Type B pancreatic cell (in vitro differentiated cells): ENCODE measurements around the gene PSIP1. TPM values are rescaled to one million over a fixed set of nuclear protein-coding genes. Genes with fewer than 3 reads are reported as not detected.
"Not testable (repeated sequence)": the region's sequence is repeated elsewhere in the genome, so short reads cannot be mapped to it uniquely, and the experiment has no call there.

Experiments
- DNase-seq: peaks from one replicate; pipeline ENCODE4 v3.0.0; 2021; ENCODE audit warnings: mixed read lengths; ENCODE audit not compliant: unreplicated experiment; ENCODE audit errors: extremely low spot score
- H3K27ac Mint-ChIP-seq: 2 replicates; pipeline ENCODE4 v1.8.0; 2021; ENCODE audit warnings: mild to moderate bottlenecking, mixed read lengths
- H3K27me3 Mint-ChIP-seq: 2 replicates; pipeline ENCODE4 v1.8.0; 2021; ENCODE audit warnings: mixed read lengths
- H3K36me3 Mint-ChIP-seq: 2 replicates; pipeline ENCODE4 v1.8.0; 2021; ENCODE audit warnings: mixed read lengths
- H3K4me1 Mint-ChIP-seq: one replicate; pipeline ENCODE4 v1.8.0; 2021; ENCODE audit warnings: mixed read lengths; ENCODE audit not compliant: unreplicated experiment
- H3K4me3 Mint-ChIP-seq: 2 replicates; pipeline ENCODE4 v1.8.0; 2021; ENCODE audit warnings: mild to moderate bottlenecking, mixed read lengths
- H3K9me3 Mint-ChIP-seq: 2 replicates; pipeline ENCODE4 v1.8.0; 2021; ENCODE audit warnings: mixed read lengths
- total RNA-seq: library from RNA; stranded (reverse); gene quantifications from 2 replicates; pipeline ENCODE4 v1.2.1, GENCODE V29; 2021; ENCODE audit warnings: low replicate concordance
- TF ChIP-seq, protein P1 (sequence below): fragments of 200-600 bp; sonication (generic); conservative IDR thresholded peaks from 2 replicates; pipeline ENCODE4 v1.5.0; 2021; ENCODE audit warnings: antibody characterized with exemption, mild to moderate bottlenecking

Gene PSIP1
- total RNA-seq, 1 donor from 2014 or later: 117 TPM

- Mint-ChIP-seq H3K9me3 (peaks cover 5% of the 10 kb centered on the region), H3K27ac (no peak overlapping the region), H3K4me3 (no peak overlapping the region), H3K4me1 (peaks cover 6% of the 10 kb centered on the region), H3K27me3 (no peaks in the 10 kb centered on the region), H3K36me3 (no peaks in the 10 kb centered on the region)
- TF ChIP-seq, protein P1, sequence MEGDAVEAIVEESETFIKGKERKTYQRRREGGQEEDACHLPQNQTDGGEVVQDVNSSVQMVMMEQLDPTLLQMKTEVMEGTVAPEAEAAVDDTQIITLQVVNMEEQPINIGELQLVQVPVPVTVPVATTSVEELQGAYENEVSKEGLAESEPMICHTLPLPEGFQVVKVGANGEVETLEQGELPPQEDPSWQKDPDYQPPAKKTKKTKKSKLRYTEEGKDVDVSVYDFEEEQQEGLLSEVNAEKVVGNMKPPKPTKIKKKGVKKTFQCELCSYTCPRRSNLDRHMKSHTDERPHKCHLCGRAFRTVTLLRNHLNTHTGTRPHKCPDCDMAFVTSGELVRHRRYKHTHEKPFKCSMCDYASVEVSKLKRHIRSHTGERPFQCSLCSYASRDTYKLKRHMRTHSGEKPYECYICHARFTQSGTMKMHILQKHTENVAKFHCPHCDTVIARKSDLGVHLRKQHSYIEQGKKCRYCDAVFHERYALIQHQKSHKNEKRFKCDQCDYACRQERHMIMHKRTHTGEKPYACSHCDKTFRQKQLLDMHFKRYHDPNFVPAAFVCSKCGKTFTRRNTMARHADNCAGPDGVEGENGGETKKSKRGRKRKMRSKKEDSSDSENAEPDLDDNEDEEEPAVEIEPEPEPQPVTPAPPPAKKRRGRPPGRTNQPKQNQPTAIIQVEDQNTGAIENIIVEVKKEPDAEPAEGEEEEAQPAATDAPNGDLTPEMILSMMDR: no peak
- DNase-seq: no peak
Observed at GRCh38 chr9:15542624-15543023, 31.9 kb upstream of the PSIP1 start.

- Mint-ChIP-seq H3K4me3 (no peak overlapping the region), H3K36me3 (no peaks in the 10 kb centered on the region), H3K9me3 (peaks cover 5% of the 10 kb centered on the region), H3K27ac (no peak overlapping the region), H3K4me1 (peaks cover 6% of the 10 kb centered on the region), H3K27me3 (no peaks in the 10 kb centered on the region)
- no peak for DNase-seq
- TF ChIP-seq, protein P1: no peak
Observed at GRCh38 chr9:15541872-15542271, 31.1 kb upstream of the PSIP1 start.

GRCh38 chr9:15531380-15531779 lies 20.6 kb upstream of the PSIP1 start:
- TF ChIP-seq, protein P1: no peak
- H3K4me1 Mint-ChIP-seq: no peaks in the 10 kb centered on the region
- no peaks in the 10 kb centered on the region for H3K9me3 Mint-ChIP-seq
- H3K27me3 Mint-ChIP-seq: no peaks in the 10 kb centered on the region
- DNase-seq: no peak
- H3K36me3 Mint-ChIP-seq: no peaks in the 10 kb centered on the region
- H3K4me3 Mint-ChIP-seq: no peak overlapping the region
- no peak overlapping the region for H3K27ac Mint-ChIP-seq

DNA sequence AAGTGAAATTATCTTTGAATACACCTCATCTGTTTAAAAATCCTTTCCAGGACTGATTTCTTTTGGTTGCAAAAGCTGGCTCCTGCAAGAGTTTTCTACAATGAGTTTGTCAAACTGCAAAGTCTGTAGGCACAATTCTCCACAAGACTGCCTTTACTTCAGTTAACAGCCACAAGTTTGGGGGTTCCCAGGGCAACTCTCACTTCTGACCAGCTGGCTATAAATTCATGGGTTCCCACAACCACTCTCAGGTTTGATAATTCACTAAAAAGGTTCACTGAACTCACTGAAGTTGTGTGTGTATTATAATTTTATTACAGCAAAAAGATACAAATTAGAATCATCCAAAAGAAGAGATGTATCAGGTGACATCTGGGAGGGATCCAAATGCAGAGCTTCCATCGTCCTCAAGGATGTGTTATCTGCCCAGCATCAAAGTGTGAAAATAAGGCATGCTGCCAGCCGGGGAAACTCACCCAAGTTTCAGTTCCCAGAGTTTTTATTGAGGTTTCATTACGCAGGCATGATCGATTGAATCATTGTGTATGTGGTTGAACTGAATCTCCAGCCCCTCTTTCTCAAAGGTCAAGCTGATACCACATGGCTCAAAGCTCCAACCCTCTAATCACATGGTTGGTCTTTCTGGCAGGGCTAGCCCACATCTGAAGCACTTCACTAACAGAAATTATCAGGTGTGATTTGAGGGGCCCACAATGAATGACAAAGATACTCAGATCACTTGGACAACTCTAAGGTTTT lies 19.0 kb upstream of the PSIP1 start:
- TF ChIP-seq, protein P1: no peak

GRCh38 chr9:15527035-15527434 lies 16.3 kb upstream of the PSIP1 start:
- DNase-seq, H3K27me3 Mint-ChIP-seq, H3K4me3 Mint-ChIP-seq, H3K36me3 Mint-ChIP-seq, H3K9me3 Mint-ChIP-seq, H3K27ac Mint-ChIP-seq, H3K4me1 Mint-ChIP-seq: not testable (repeated sequence)

More for the DNA sequence above, 19.0 kb upstream of the PSIP1 start:
- no peaks in the 10 kb centered on the region for H3K4me1 Mint-ChIP-seq
- no peak for DNase-seq
- H3K27ac Mint-ChIP-seq: no peak overlapping the region
- H3K36me3 Mint-ChIP-seq: no peaks in the 10 kb centered on the region
- H3K27me3 Mint-ChIP-seq: no peaks in the 10 kb centered on the region
- H3K4me3 Mint-ChIP-seq: no peak overlapping the region
- H3K9me3 Mint-ChIP-seq: no peaks in the 10 kb centered on the region

DNA sequence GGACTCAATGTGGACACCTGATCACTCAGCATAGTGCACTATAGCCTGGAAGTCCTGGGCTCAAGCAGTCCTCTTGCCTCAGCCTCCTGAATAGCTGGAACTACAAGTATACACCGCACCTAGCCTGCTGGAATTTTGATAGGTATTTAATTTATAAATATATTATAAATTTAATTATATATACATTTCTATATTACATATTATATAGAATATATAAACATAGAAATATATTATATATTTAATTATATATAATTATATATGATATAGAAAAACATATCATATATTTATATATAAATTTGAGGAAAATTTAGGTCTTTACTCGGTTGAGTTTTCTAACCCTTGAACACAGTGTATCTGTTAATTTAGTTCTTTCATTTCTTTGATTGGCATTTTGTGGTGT lies 15.2 kb upstream of the PSIP1 start:
- no peaks in the 10 kb centered on the region for H3K36me3 Mint-ChIP-seq
- H3K27me3 Mint-ChIP-seq: no peaks in the 10 kb centered on the region
- H3K9me3 Mint-ChIP-seq: no peaks in the 10 kb centered on the region
- no peak for DNase-seq
- TF ChIP-seq, protein P1: no peak
- no peak overlapping the region for H3K4me3 Mint-ChIP-seq
- H3K4me1 Mint-ChIP-seq: no peaks in the 10 kb centered on the region
- no peak overlapping the region for H3K27ac Mint-ChIP-seq
